Neural cell (in vitro differentiated cells): ENCODE measurements around the gene KDM8. TPM values are rescaled to one million over a fixed set of nuclear protein-coding genes. Genes with fewer than 3 reads are reported as not detected.

Experiments used
- H2AFZ ChIP-seq: fragments of 200-600, 300-800 bp; sonication (generic), shearing (Covaris generic); 2 replicates; pipeline ENCODE4 v1.6.0; 2014; ENCODE audit warnings: low read depth, mild to moderate bottlenecking, antibody characterized with exemption, low read length, moderate library complexity
- H3F3A ChIP-seq: fragments of 200-600 bp; shearing (Covaris generic); 2 replicates; pipeline ENCODE4 v1.6.1; 2016; ENCODE audit warnings: mild to moderate bottlenecking, moderate library complexity, mixed read lengths, antibody characterized with exemption, low read length; ENCODE audit not compliant: insufficient read depth, poor library complexity, severe bottlenecking
- H3K27ac ChIP-seq: fragments of 200-600, 300-800 bp; sonication (generic), shearing (Covaris generic); 2 replicates; pipeline ENCODE4 v1.5.1; 2014; ENCODE audit warnings: mild to moderate bottlenecking, low read length, moderate library complexity
- H3K27me3 ChIP-seq: fragments of 300-800, 200-600 bp; sonication (generic), shearing (Covaris generic); 2 replicates; pipeline ENCODE4 v1.6.0; 2014; ENCODE audit warnings: mild to moderate bottlenecking, low read depth, low read length, moderate library complexity; ENCODE audit not compliant: insufficient read depth
- H3K36me3 ChIP-seq: fragments of 300-800, 200-600 bp; sonication (generic), shearing (Covaris generic); 2 replicates; pipeline ENCODE4 v1.5.1; 2014; ENCODE audit warnings: mild to moderate bottlenecking, antibody characterized with exemption, low read length, moderate library complexity; ENCODE audit not compliant: insufficient read depth
- H3K4me2 ChIP-seq: fragments of 300-800, 200-600 bp; sonication (generic), shearing (Covaris generic); 2 replicates; pipeline ENCODE4 v1.6.0; 2014; ENCODE audit warnings: mild to moderate bottlenecking, low read length
- H3K4me3 ChIP-seq: fragments of 300-800, 200-600 bp; sonication (generic), shearing (Covaris generic); 2 replicates; pipeline ENCODE4 v1.5.1; 2014; ENCODE audit warnings: mild to moderate bottlenecking, low read length, moderate library complexity
- H3K79me2 ChIP-seq: fragments of 200-600 bp; shearing (Covaris generic); replicated peaks from 2 replicates; pipeline ENCODE4 v1.6.0; 2014; ENCODE audit warnings: mild to moderate bottlenecking, low read length, moderate library complexity; ENCODE audit not compliant: insufficient read depth
- H3K9ac ChIP-seq: fragments of 300-800, 200-600 bp; sonication (generic), shearing (Covaris generic); 2 replicates; pipeline ENCODE4 v1.6.1; 2016; ENCODE audit warnings: mild to moderate bottlenecking, low read length, mixed read lengths
- H3K9me2 ChIP-seq: fragments of 200-600 bp; shearing (Covaris generic); 2 replicates; pipeline ENCODE4 v1.6.1; 2016; ENCODE audit warnings: mild to moderate bottlenecking, low read length, mixed read lengths; ENCODE audit not compliant: insufficient read depth
- H3K9me3 ChIP-seq: fragments of 200-600, 300-800 bp; sonication (generic), shearing (Covaris generic); 2 replicates; pipeline ENCODE4 v1.6.1; 2016; ENCODE audit warnings: mild to moderate bottlenecking, mixed run types, low read length, moderate library complexity, mixed read lengths
- H4K20me1 ChIP-seq: fragments of 200-600 bp; shearing (Covaris generic); 2 replicates; pipeline ENCODE4 v1.6.1; 2016; ENCODE audit warnings: mild to moderate bottlenecking, mixed run types; ENCODE audit not compliant: insufficient read depth
- CTCF ChIP-seq: fragments of 450-650 bp; IDR thresholded peaks from 2 replicates; pipeline ENCODE4 v1.5.1; 2014; ENCODE audit warnings: antibody characterized with exemption, mild to moderate bottlenecking, moderate library complexity; ENCODE audit not compliant: poor library complexity, severe bottlenecking
- EP300 ChIP-seq: fragments of 450-650 bp; conservative IDR thresholded peaks from 2 replicates; pipeline ENCODE4 v1.6.1; 2014; ENCODE audit warnings: antibody characterized with exemption, mild to moderate bottlenecking, moderate library complexity; ENCODE audit not compliant: poor library complexity, severe bottlenecking
- EZH2 ChIP-seq: fragments of 200-600, 300-800 bp; shearing (Covaris generic), sonication (generic); IDR thresholded peaks from 2 replicates; pipeline ENCODE4 v1.6.1; 2014; ENCODE audit warnings: antibody characterized with exemption, low read length, borderline replicate concordance, mild to moderate bottlenecking; ENCODE audit not compliant: insufficient read depth, poor library complexity, severe bottlenecking
- MXI1 ChIP-seq: fragments of 450-650 bp; conservative IDR thresholded peaks from 2 replicates; pipeline ENCODE4 v1.6.1; 2014; ENCODE audit warnings: antibody characterized with exemption, mild to moderate bottlenecking; ENCODE audit not compliant: poor library complexity, severe bottlenecking
- POLR2AphosphoS5 ChIP-seq: IDR thresholded peaks from 2 replicates; pipeline ENCODE4 v1.6.1; 2012
- RAD21 ChIP-seq: fragments of 450-650 bp; conservative IDR thresholded peaks from 2 replicates; pipeline ENCODE4 v1.6.1; 2014; ENCODE audit warnings: antibody characterized with exemption, mild to moderate bottlenecking, moderate library complexity
- REST ChIP-seq: IDR thresholded peaks from 2 replicates; pipeline ENCODE4 v1.6.1; 2012; ENCODE audit warnings: borderline replicate concordance
- SMC3 ChIP-seq: fragments of 450-650 bp; conservative IDR thresholded peaks from 2 replicates; pipeline ENCODE4 v1.6.1; 2014; ENCODE audit warnings: antibody characterized with exemption, mild to moderate bottlenecking, moderate library complexity; ENCODE audit not compliant: poor library complexity
- TAF1 ChIP-seq: IDR thresholded peaks from 2 replicates; pipeline ENCODE4 v1.6.1; 2012; ENCODE audit warnings: low read depth
- polyA plus RNA-seq: library from polyadenylated mRNA; depleted of rRNA; stranded (reverse); fragments of >200 nt; gene quantifications from 2 replicates; pipeline ENCODE4 v1.2.3, GENCODE V29; 2014

KDM8 gene
- polyA plus RNA-seq, 1 donor from 2014 or later: 4.0 TPM

DNA sequence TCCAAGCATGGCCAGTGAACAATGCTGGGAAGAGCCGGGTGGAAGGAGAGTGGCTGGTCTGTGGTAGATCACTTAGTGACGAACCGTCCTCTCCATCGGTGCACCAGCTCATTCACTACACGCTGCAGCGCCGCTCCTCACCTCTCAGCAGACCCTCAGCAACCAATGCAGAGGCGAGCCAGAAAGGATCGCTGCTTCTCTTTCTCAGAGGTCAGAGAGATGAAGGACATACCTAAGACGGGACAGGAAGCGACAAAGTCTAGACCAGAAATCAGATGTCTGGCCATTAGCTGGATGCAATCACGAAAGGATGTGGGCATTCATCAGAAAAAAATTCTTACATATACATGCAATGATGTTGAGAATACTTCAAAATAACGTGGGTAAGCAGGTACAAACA, 38.3 kb downstream of the KDM8 start:
- Histone ChIP-seq H2AFZ (no peak overlapping the region), H3K79me2 (no peaks in the 10 kb centered on the region), H3K27ac (no peak overlapping the region), H3F3A (no peaks in the 10 kb centered on the region), H3K27me3 (no peaks in the 10 kb centered on the region), H3K9me2 (no peaks in the 10 kb centered on the region), H3K36me3 (no peaks in the 10 kb centered on the region), H3K4me2 (no peak overlapping the region), H3K9me3 (no peaks in the 10 kb centered on the region), H3K9ac (no peak overlapping the region), H4K20me1 (no peaks in the 10 kb centered on the region), H3K4me3 (no peak overlapping the region)
- TF ChIP-seq POLR2AphosphoS5 (no peak), CTCF (no peak), TAF1 (no peak), EZH2 (no peak), SMC3 (no peak), REST (no peak), MXI1 (no peak), RAD21 (no peak), EP300 (no peak)

- H3K4me2 ChIP-seq: no peak overlapping the region
- H3K4me3 ChIP-seq: no peak overlapping the region
- H2AFZ ChIP-seq: no peak overlapping the region
- H3F3A ChIP-seq: no peaks in the 10 kb centered on the region
- H4K20me1 ChIP-seq: no peaks in the 10 kb centered on the region
- H3K79me2 ChIP-seq: no peaks in the 10 kb centered on the region
- no peak overlapping the region for H3K9ac ChIP-seq
- no peaks in the 10 kb centered on the region for H3K36me3 ChIP-seq
- no peak for TF ChIP-seq EZH2
- TF ChIP-seq EP300: no peak
- TF ChIP-seq SMC3: no peak
- no peaks in the 10 kb centered on the region for H3K9me3 ChIP-seq
- no peak overlapping the region for H3K27ac ChIP-seq
- no peaks in the 10 kb centered on the region for H3K27me3 ChIP-seq
- H3K9me2 ChIP-seq: no peaks in the 10 kb centered on the region
These were observed 39.1 kb downstream of the KDM8 start for GRCh38 chr16:27242398-27242797.
